Ovary (tissue), 3 donors: ENCODE measurements around the gene NAA10.

Source experiments
- CTCF ChIP-seq, 3 donors: fragments of 450-650 bp in 2 of 3; fragments of 200-600 bp in 1 of 3; IDR thresholded peaks; one replicate each; pipeline versions ENCODE4 v1.5.1 to v1.8.0; 2016 to 2022; ENCODE audit warnings: antibody characterized with exemption in 3 of 3, mild to moderate bottlenecking in 1 of 3
- POLR2A ChIP-seq: fragments of 450-650 bp; IDR thresholded peaks from one replicate; pipeline ENCODE4 v1.6.1; 2017; ENCODE audit warnings: antibody characterized with exemption, mild to moderate bottlenecking, moderate library complexity
- donor health status: DM: no; HTN: no; CAD: no.

- TF ChIP-seq CTCF (IDR thresholded peaks at IDR 0.05) (no peak), POLR2A (no peak)
Observed at GRCh38 chrX:153881281-153881680, 53.6 kb downstream of the NAA10 start.
